HepG2 (cell line): ENCODE results near the gene MIB2. TPM values are rescaled to one million over a fixed set of nuclear protein-coding genes. Genes with fewer than 3 reads are reported as not detected.

ENCODE experiments used
- ATAC-seq: fragments of 200-7000 bp; cut with Tn5 transposase; 3 replicates; pipeline ENCODE4 v1.9.1; 2020; ENCODE audit warnings: mild to moderate bottlenecking, moderate library complexity
- BruUV-seq: library from RNA; stranded (reverse); fragments of 400-500 nt; replicated peaks from 2 replicates; lab custom pipeline; 2021; lab: Mats Ljungman, UMichigan
- CTCF ChIA-PET: fragments of 300-600 bp; formaldehyde crosslinking; extraction: SDS; loops from one replicate; lab custom pipeline; 2021; ENCODE audit warnings: low total read pairs, inconsistent platforms, low intra/inter-chr PET ratio; lab: Yijun Ruan, JAX
- POLR2A ChIA-PET: fragments of 350-600 bp; sonication (Branson Sonifier 250); formaldehyde crosslinking; loops from one replicate; lab custom pipeline; 2020; ENCODE audit warnings: antibody characterized with exemption, inconsistent platforms; lab: Yijun Ruan, JAX
- DNase-seq: peaks from one replicate; pipeline ENCODE4 v3.0.0-alpha.2; 2015; ENCODE audit warnings: low spot score
- FAIRE-seq: peaks from 3 replicates; lab custom pipeline; 2011; peaks lifted over from hg19 to GRCh38; lab: Jason Lieb, UNC
- H2AFZ ChIP-seq: one replicate; pipeline ENCODE4 v1.6.1; 2011; ENCODE audit warnings: low read length, inconsistent platforms
- H3K27ac ChIP-seq: fragments of 300-600 bp; 3 replicates; pipeline ENCODE4 v1.8.0; 2011; ENCODE audit warnings: mixed run types, mild to moderate bottlenecking, mixed read lengths, low read length, inconsistent platforms; ENCODE audit not compliant: insufficient read depth; ENCODE audit errors: extremely low read length
- H3K27me3 ChIP-seq, 2 experiments: fragments of 200-600 bp in 1 of 2; 2 replicates in 1 of 2; 3 replicates in 1 of 2; pipeline versions ENCODE4 v1.6.0 to v1.8.0; 2011; ENCODE audit warnings: low read length in 2 of 2, mild to moderate bottlenecking in 2 of 2, moderate library complexity in 2 of 2, inconsistent platforms in 1 of 2; ENCODE audit not compliant: insufficient read depth in 2 of 2, control insufficient read depth in 1 of 2
- H3K36me3 ChIP-seq, 2 experiments: fragments of 200-600 bp in 1 of 2; replicated peaks in 1 of 2; 2 replicates in 1 of 2; 3 replicates in 1 of 2; pipeline versions ENCODE4 v1.5.1 to v1.8.0; 2011; ENCODE audit warnings: low read length in 2 of 2, inconsistent platforms in 1 of 2; ENCODE audit not compliant: insufficient read depth in 2 of 2, control insufficient read depth in 1 of 2
- H3K4me1 ChIP-seq: 2 replicates; pipeline ENCODE4 v1.5.1; 2012; ENCODE audit warnings: low read length, inconsistent platforms; ENCODE audit not compliant: insufficient read depth
- H3K4me2 ChIP-seq: 2 replicates; pipeline ENCODE4 v1.6.0; 2011; ENCODE audit warnings: low read depth, low read length, inconsistent platforms
- H3K4me3 ChIP-seq, 3 experiments: fragments of 200-600 bp in 1 of 3; sonication (generic), shearing (Covaris generic) in 1 of 3; replicated peaks in 1 of 3; 2 replicates each; pipeline ENCODE4 v1.5.1; 2011 to 2016; ENCODE audit warnings: low read length in 3 of 3, inconsistent platforms in 2 of 3, low read depth in 2 of 3, mild to moderate bottlenecking in 2 of 3, control low read depth in 1 of 3, mixed read lengths in 1 of 3; ENCODE audit not compliant: insufficient read depth in 1 of 3
- H3K79me2 ChIP-seq: one replicate; pipeline ENCODE4 v1.6.1; 2011; ENCODE audit warnings: low read length, inconsistent platforms; ENCODE audit not compliant: insufficient read depth
- H3K9ac ChIP-seq: 2 replicates; pipeline ENCODE4 v1.6.0; 2011; ENCODE audit warnings: mild to moderate bottlenecking, low read depth, low read length, inconsistent platforms; ENCODE audit not compliant: insufficient read depth
- H3K9me3 ChIP-seq: 2 replicates; pipeline ENCODE4 v1.5.1; 2012; ENCODE audit warnings: mild to moderate bottlenecking, low read length
- H4K20me1 ChIP-seq: 2 replicates; pipeline ENCODE4 v1.6.0; 2011; ENCODE audit warnings: inconsistent platforms, mild to moderate bottlenecking, low read length, moderate library complexity; ENCODE audit not compliant: insufficient read depth
- HNRNPK ChIP-seq: fragments of 200-400 bp; formaldehyde crosslinking; IDR thresholded peaks from 2 replicates; pipeline ENCODE4 v1.6.1; 2018; ENCODE audit warnings: low read length, low read depth, moderate library complexity, mild to moderate bottlenecking; ENCODE audit not compliant: poor library complexity, severe bottlenecking
- KIAA2018 ChIP-seq: sonication (generic); formaldehyde crosslinking; IDR thresholded peaks from 2 replicates; pipeline ENCODE4 v1.5.0; 2020; ENCODE audit warnings: mild to moderate bottlenecking, missing genetic modification reagents, borderline replicate concordance
- MNT ChIP-seq: fragments of 450-650 bp; IDR thresholded peaks from 2 replicates; pipeline ENCODE4 v1.6.1; 2016
- SRF ChIP-seq: IDR thresholded peaks from 2 replicates; pipeline ENCODE4 v1.6.1; 2011; ENCODE audit warnings: mild to moderate bottlenecking, low read depth, low read length, moderate library complexity
- ZNF142 ChIP-seq: sonication (generic); formaldehyde crosslinking; IDR thresholded peaks from 2 replicates; pipeline ENCODE4 v1.4.0; 2020; ENCODE audit warnings: missing genetic modification reagents
- WGBS: methylation state at CpG from one replicate; pipeline ENCODE4 v1.1.6; 2017; ENCODE audit warnings: low lambda C conversion rate; 5-methylcytosine and 5-hydroxymethylcytosine counted together
- in situ Hi-C: cut with HindIII; loops from 2 replicates; pipeline ENCODE4 v1.10.0; 2017; ENCODE audit warnings: low pct_unique_long_range_greater_than_20kb; ENCODE audit not compliant: extremely low pct_ligation_motif_present
- intact Hi-C: fragments of 100-400 bp; cut with micrococcal nuclease; formaldehyde crosslinking; loops from one replicate; pipeline ENCODE4 v1.10.0; 2022; ENCODE audit not compliant: unreplicated experiment
- polyA plus RNA-seq, 8 experiments: library from polyadenylated mRNA; depleted of rRNA in 3 of 8; stranded (reverse) in 7 of 8; unstranded in 1 of 8; fragments of >200 nt; fragmentation: Illumina TruSeq in 4 of 8; extraction: Trizol in 4 of 8; gene quantifications; 2 replicates each; pipeline versions ENCODE4 v1.2.1 to v1.2.3, GENCODE V29; 2011 to 2016; ENCODE audit warnings: low read depth in 4 of 8, missing spikeins in 1 of 8, mixed read lengths in 1 of 8; ENCODE audit not compliant: insufficient read depth in 1 of 8
- total RNA-seq, 5 experiments: library from RNA; depleted of rRNA; stranded (reverse); fragments of >200 nt; fragmentation: Illumina TruSeq; extraction: Trizol; gene quantifications; 2 replicates each; pipeline ENCODE4 v1.2.3, GENCODE V29; 2016; ENCODE audit warnings: low read depth in 1 of 5

The MIB2 gene
- total and polyA plus RNA-seq, 2 of the 13 experiments (the other 11 are each of a cell fraction or from before 2014, with no cell fraction given), result 19.9 to 30.4 TPM

- no peak for DNase-seq
- H3K79me2 ChIP-seq, result no peaks in the 10 kb centered on the region
- no peak for FAIRE-seq
- intact Hi-C loops, result no loop called here
- BruUV-seq, result no TSS peak
- no peak overlapping the region for H3K4me2 ChIP-seq
- in situ Hi-C loops, result no loop called here
- no peaks in the 10 kb centered on the region for H3K9me3 ChIP-seq
- no peaks in the 10 kb centered on the region for H4K20me1 ChIP-seq
- H3K9ac ChIP-seq, result no peak overlapping the region
- no peaks in the 10 kb centered on the region for H3K36me3 ChIP-seq
- H2AFZ ChIP-seq, result no peak overlapping the region
- no peak overlapping the region for H3K27ac ChIP-seq
- POLR2A ChIA-PET, result no interaction called here
- peaks cover 20% of the 10 kb centered on the region for H3K4me1 ChIP-seq
- ATAC-seq, result peak; percentile 16
- H3K4me3 ChIP-seq, result no peak overlapping the region
- peaks cover 10 to 32% of the 10 kb centered on the region in 2 experiments; a peak in 4 of 5 replicates for H3K27me3 ChIP-seq
- CTCF ChIA-PET, result no interaction called here
- WGBS, result 43% methylated on average over 7 of the region's 10 CpGs
- no peak for TF ChIP-seq HNRNPK
- no peak for TF ChIP-seq KIAA2018 (CRISPR knock-in tag)
- TF ChIP-seq SRF, result no peak
- no peak for TF ChIP-seq ZNF142 (CRISPR knock-in tag)
- peak; percentile 59 for TF ChIP-seq MNT
Observed at GRCh38 chr1:1594602-1595260, 20.6 kb upstream of the MIB2 start.
